Keratinocyte (primary cell): ENCODE results near the gene HHIPL2. TPM values are rescaled to one million over a fixed set of nuclear protein-coding genes. Genes with fewer than 3 reads are reported as not detected.

ENCODE experiments used
- polyA plus RNA-seq, 5 experiments: library from polyadenylated mRNA; depleted of rRNA in 3 of 5; stranded (reverse) in 3 of 5; stranded (forward) in 1 of 5; unstranded in 1 of 5; fragments of >200 nt; gene quantifications; 1 replicate in 1 of 5; 2 replicates in 3 of 5; 3 replicates in 1 of 5; pipeline versions ENCODE4 v1.2.1 to v1.2.3, GENCODE V29; 2011 to 2012; ENCODE audit warnings: missing spikeins in 2 of 5, low read depth in 1 of 5, low replicate concordance in 1 of 5
- small RNA-seq, 3 experiments: library from RNA; depleted of rRNA; stranded (forward); fragments of <200 nt; gene quantifications; one replicate each; pipeline ENCODE3, GENCODE V24; 2012; ENCODE audit warnings: low read depth in 3 of 3, low replicate concordance in 1 of 3; ENCODE audit not compliant: insufficient read length in 3 of 3

The HHIPL2 gene
- polyA plus RNA-seq, 1 donor (not counting 4 experiments of a cell fraction or from before 2014, with no cell fraction given), result 0.16 TPM

Small RNA genes lying within 50 kb of the gene (small RNA-seq; reads per million reads assigned to genes)
- 0 reads per million in 3 experiments for gene RNU6-791P

Other genes starting within 250 kb of the HHIPL2 start
- 2.8 to 7.2 TPM (median 6.0 TPM) in 3 replicates for gene TAF1A, start 41.8 kb upstream of the HHIPL2 start, polyA plus RNA-seq
- 19.9 to 29.4 TPM (median 26.9 TPM) in 3 replicates for gene MIA3, start 70.0 kb upstream of the HHIPL2 start, polyA plus RNA-seq
- gene AIDA, start 164.4 kb upstream of the HHIPL2 start, polyA plus RNA-seq, result 53.4 to 86.8 TPM (median 55.4 TPM) in 3 replicates
- gene BROX, start 164.5 kb upstream of the HHIPL2 start, polyA plus RNA-seq, result 5.0 to 9.6 TPM (median 6.4 TPM) in 3 replicates
- not detected in 3 replicates for gene FAM177B, start 189.1 kb upstream of the HHIPL2 start, polyA plus RNA-seq